Kidney (tissue), 14 donors: ENCODE measurements around the gene KBTBD4. TPM values are rescaled to one million over a fixed set of nuclear protein-coding genes. Genes with fewer than 3 reads are reported as not detected.

ENCODE experiments used
- DNase-seq, 5 donors: peaks; one replicate each; pipeline ENCODE4 v3.0.0-alpha.2; 2013 to 2020
- FAIRE-seq: peaks from 2 replicates; lab custom pipeline; 2012; peaks lifted over from hg19 to GRCh38; lab: Jason Lieb, UNC
- H3K27ac ChIP-seq, 2 donors: one replicate each; pipeline ENCODE4 v1.7.0; 2013; ENCODE audit warnings: low read depth in 2 of 2, low read length in 2 of 2, inconsistent platforms in 1 of 2
- H3K27me3 ChIP-seq: one replicate; pipeline ENCODE4 v1.7.1; 2013; ENCODE audit warnings: low read length, inconsistent platforms; ENCODE audit not compliant: control insufficient read depth, insufficient read depth
- H3K36me3 ChIP-seq, 3 donors: one replicate each; pipeline versions ENCODE4 v1.7.0 to v1.7.1; 2013; ENCODE audit warnings: low read length in 3 of 3, control low read depth in 1 of 3, inconsistent platforms in 1 of 3; ENCODE audit not compliant: insufficient read depth in 3 of 3, control insufficient read depth in 2 of 3
- H3K4me1 ChIP-seq, 3 donors: one replicate each; pipeline versions ENCODE4 v1.7.0 to v1.7.1; 2013; ENCODE audit warnings: low read length in 3 of 3, inconsistent platforms in 1 of 3, low read depth in 1 of 3; ENCODE audit not compliant: control insufficient read depth in 2 of 3, insufficient read depth in 2 of 3
- H3K4me3 ChIP-seq, 3 donors: one replicate each; pipeline versions ENCODE4 v1.7.0 to v1.8.1; 2013; ENCODE audit warnings: low read length in 3 of 3, control low read depth in 1 of 3, inconsistent platforms in 1 of 3
- H3K9ac ChIP-seq, 3 donors: one replicate each; pipeline versions ENCODE4 v1.7.0 to v1.7.1; 2013; ENCODE audit warnings: low read length in 3 of 3, control low read depth in 1 of 3, inconsistent platforms in 1 of 3
- H3K9me3 ChIP-seq, 3 donors: one replicate each; pipeline versions ENCODE4 v1.7.0 to v1.7.1; 2013; ENCODE audit warnings: low read length in 3 of 3, control low read depth in 1 of 3, inconsistent platforms in 1 of 3; ENCODE audit not compliant: control insufficient read depth in 2 of 3, insufficient read depth in 1 of 3
- intact Hi-C: fragments of 100-400 bp; cut with DNase I; formaldehyde crosslinking; loops from one replicate; pipeline ENCODE4 v1.11.1; 2022
- polyA plus RNA-seq: library from polyadenylated mRNA; stranded (reverse); fragments of 350-450 nt; fragmentation: Illumina TruSeq; extraction: RNeasy Lipid Tissue Mini Kit (QIAGEN cat#74804); gene quantifications from one replicate; pipeline ENCODE4 v1.2.3, GENCODE V29; 2014; ENCODE audit warnings: low read depth, low replicate concordance; ENCODE audit not compliant: insufficient read depth
- total RNA-seq: library from RNA; stranded (reverse); fragmentation: NEBNext Ultra II Directional; extraction: Animal tissue kit (Norgen Biotek cat#: 25700); gene quantifications from one replicate; pipeline ENCODE4 v1.2.1, GENCODE V29; 2021
- TF ChIP-seq, protein P1 (sequence below): IDR thresholded peaks from 3 replicates; pipeline ENCODE4 v1.5.1; 2012; ENCODE audit warnings: mild to moderate bottlenecking, moderate library complexity, borderline replicate concordance; ENCODE audit not compliant: insufficient read depth; ENCODE audit errors: extremely low read depth
- donor health status: control.
- donor health status: control.
- donor health status: control.
- donor health status: control.
- donor health status: control.
- donor health status: DM: yes; HTN: yes; CAD: no.
- donor health status: Normal renal cell carcinoma (clear cell type).

The KBTBD4 gene
- total and polyA plus RNA-seq, 2 donors from 2014 or later = 16.7 to 20.1 TPM

DNA sequence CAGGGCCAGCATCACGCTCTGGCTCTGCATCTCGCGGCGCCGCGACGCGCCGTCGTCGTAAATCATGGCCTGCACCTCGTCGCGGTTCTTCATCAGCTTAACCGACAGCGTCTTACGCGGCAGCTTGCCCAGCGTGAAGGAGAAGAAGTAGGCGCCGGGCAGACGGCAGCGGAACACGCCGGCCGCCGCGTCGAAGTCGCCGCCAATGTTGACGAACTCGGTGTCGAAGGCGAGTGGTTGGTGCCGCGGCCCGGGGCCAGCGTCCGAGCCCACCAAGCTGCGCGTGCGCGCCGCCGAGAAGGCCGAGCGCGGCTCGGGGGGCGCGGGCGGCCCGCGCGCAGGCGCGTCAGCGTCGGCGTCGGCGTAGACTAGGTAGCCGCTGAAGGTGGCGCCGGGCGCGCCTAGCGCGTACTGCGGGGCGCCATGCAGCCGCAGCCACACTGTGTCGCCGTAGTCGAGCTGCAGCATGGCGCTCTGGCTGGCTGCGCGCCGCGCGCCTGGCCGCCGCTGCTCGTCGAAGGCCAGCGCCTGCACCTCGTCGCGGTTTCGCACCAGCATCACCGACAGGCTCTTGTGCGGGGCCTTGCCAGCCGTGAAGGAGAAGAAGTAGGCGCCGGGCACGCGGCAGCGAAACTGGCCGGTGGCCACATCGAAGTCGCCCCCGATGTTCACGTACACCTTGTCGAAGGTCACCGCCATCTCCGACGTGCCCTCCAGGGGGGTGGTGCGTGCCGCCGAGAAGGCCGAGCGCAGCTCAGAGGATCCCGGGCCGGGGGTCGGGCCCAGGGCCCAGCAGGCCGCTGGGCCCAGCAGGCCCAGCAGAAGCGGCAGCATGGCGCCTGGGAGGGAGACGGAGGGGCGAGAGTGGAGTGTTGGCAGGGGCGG lies 11.4 kb upstream of the KBTBD4 start:
- peak overlapping the region in 2 of 3 donors; percentile 32 to 58 for H3K4me3 ChIP-seq
- DNase-seq (peak; percentile 67 to 86 (median 70)), FAIRE-seq (no peak)
- H3K27ac ChIP-seq = no peak overlapping the region
- no peaks in the 10 kb centered on the region for H3K36me3 ChIP-seq
- H3K27me3 ChIP-seq = peaks cover 3% of the 10 kb centered on the region
- intact Hi-C loops = no loop called here
- peaks cover 0 to 2% (median 0%) of the 10 kb centered on the region in 3 donors for H3K4me1 ChIP-seq
- H3K9ac ChIP-seq = peak overlapping the region in 1 of 3 donors; percentile 20
- H3K9me3 ChIP-seq = no peaks in the 10 kb centered on the region
- TF ChIP-seq, protein P1, sequence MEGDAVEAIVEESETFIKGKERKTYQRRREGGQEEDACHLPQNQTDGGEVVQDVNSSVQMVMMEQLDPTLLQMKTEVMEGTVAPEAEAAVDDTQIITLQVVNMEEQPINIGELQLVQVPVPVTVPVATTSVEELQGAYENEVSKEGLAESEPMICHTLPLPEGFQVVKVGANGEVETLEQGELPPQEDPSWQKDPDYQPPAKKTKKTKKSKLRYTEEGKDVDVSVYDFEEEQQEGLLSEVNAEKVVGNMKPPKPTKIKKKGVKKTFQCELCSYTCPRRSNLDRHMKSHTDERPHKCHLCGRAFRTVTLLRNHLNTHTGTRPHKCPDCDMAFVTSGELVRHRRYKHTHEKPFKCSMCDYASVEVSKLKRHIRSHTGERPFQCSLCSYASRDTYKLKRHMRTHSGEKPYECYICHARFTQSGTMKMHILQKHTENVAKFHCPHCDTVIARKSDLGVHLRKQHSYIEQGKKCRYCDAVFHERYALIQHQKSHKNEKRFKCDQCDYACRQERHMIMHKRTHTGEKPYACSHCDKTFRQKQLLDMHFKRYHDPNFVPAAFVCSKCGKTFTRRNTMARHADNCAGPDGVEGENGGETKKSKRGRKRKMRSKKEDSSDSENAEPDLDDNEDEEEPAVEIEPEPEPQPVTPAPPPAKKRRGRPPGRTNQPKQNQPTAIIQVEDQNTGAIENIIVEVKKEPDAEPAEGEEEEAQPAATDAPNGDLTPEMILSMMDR = no peak

DNA sequence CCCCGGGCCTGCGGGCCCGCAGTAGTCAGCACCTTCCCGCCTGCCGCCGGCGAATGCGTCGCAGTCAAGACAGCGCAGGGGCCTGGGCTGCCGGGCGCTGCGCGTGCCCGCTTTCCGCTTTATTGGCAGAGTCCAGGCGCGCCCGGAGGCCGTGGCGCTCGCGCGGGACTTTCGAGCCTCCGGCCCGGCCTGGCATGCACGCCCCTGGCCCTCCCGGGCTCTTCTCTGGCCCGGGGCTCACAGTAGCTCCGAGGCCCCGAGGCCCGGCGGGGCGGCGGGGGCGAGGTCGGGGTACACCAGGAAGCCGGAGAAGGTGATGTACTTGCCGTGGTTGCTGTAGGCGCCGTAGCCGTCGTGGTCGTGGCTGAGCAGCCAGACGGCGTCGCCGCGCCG lies 10.8 kb upstream of the KBTBD4 start:
- FAIRE-seq = no peak
- peak in 4 of 5 donors; percentile 59 to 70 (median 66) for DNase-seq
- Histone ChIP-seq H3K27ac (no peak overlapping the region), H3K4me3 (peak overlapping the region in 2 of 3 donors; percentile 32 to 58), H3K9me3 (no peaks in the 10 kb centered on the region), H3K9ac (peak overlapping the region in 1 of 3 donors; percentile 20), H3K36me3 (no peaks in the 10 kb centered on the region), H3K4me1 (peaks cover 0 to 2% (median 0%) of the 10 kb centered on the region in 3 donors), H3K27me3 (peaks cover 3% of the 10 kb centered on the region)
- TF ChIP-seq, protein P1 = no peak
- intact Hi-C loops = no loop called here

DNA sequence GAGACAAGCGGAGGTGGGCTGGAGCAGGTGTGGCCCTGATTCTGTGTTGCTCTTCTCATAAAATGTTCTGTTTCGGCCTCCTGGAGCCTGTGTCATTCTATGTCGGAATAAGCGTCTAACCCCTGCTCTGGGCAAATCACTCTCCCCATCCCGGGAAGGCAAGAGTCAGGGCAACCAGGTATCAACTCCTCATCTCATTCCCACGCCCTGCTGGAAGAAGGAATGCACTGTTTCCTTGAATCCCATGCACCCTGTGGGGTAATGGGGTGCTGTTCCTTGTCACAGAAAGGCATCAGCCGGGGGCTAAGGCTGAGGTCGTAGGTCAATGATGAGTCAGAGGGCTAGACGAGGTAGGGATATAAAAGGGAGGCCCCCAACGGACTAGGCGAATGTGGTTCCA lies 10.3 kb upstream of the KBTBD4 start:
- intact Hi-C loops = no loop called here
- Histone ChIP-seq H3K27ac (no peak overlapping the region), H3K4me3 (peak overlapping the region in 1 of 3 donors; percentile 32), H3K9me3 (no peaks in the 10 kb centered on the region), H3K27me3 (peaks cover 3% of the 10 kb centered on the region), H3K4me1 (peaks cover 0 to 2% (median 0%) of the 10 kb centered on the region in 3 donors), H3K36me3 (peaks cover 0 to 3% (median 3%) of the 10 kb centered on the region in 3 donors), H3K9ac (no peak overlapping the region)
- TF ChIP-seq, protein P1 = no peak
- DNase-seq (no peak), FAIRE-seq (no peak)
